Osteoblast (primary cell): ENCODE measurements around the gene FUBP1. TPM values are rescaled to one million over a fixed set of nuclear protein-coding genes. Genes with fewer than 3 reads are reported as not detected.

Experiments
- DNase-seq: peaks from one replicate; pipeline ENCODE4 v3.0.0; 2011; ENCODE audit warnings: low spot score, mixed read lengths; ENCODE audit not compliant: insufficient read length; ENCODE audit errors: missing footprints
- H2AFZ ChIP-seq: 2 replicates; pipeline ENCODE4 v1.6.0; 2011; ENCODE audit warnings: mild to moderate bottlenecking, low read length
- H3K27ac ChIP-seq: 2 replicates; pipeline ENCODE4 v1.5.1; 2011; ENCODE audit warnings: mild to moderate bottlenecking, low read depth, low read length, moderate library complexity
- H3K27me3 ChIP-seq: 2 replicates; pipeline ENCODE4 v1.6.0; 2012; ENCODE audit warnings: mild to moderate bottlenecking, control low read depth, inconsistent platforms, low read length, moderate library complexity; ENCODE audit not compliant: insufficient read depth
- H3K36me3 ChIP-seq: 2 replicates; pipeline ENCODE4 v1.5.1; 2011; ENCODE audit warnings: mild to moderate bottlenecking, low read length, control low read depth, moderate library complexity; ENCODE audit not compliant: insufficient read depth
- H3K4me1 ChIP-seq: 2 replicates; pipeline ENCODE4 v1.5.1; 2011; ENCODE audit warnings: mild to moderate bottlenecking, low read length, control low read depth, moderate library complexity; ENCODE audit not compliant: insufficient read depth
- H3K4me2 ChIP-seq: 2 replicates; pipeline ENCODE4 v1.6.0; 2011; ENCODE audit warnings: mild to moderate bottlenecking, low read length; ENCODE audit not compliant: insufficient read depth
- H3K4me3 ChIP-seq: fragments of 200-600 bp; sonication (generic); 3 replicates; pipeline ENCODE4 v1.5.1; 2012; ENCODE audit warnings: mild to moderate bottlenecking, low read length, inconsistent platforms; ENCODE audit not compliant: insufficient read depth
- H3K79me2 ChIP-seq: 2 replicates; pipeline ENCODE4 v1.6.0; 2012; ENCODE audit warnings: mild to moderate bottlenecking, low read length, control low read depth, inconsistent platforms; ENCODE audit not compliant: insufficient read depth
- H3K9me3 ChIP-seq: 2 replicates; pipeline ENCODE4 v1.5.1; 2011; ENCODE audit warnings: low read depth, low read length, control low read depth
- H4K20me1 ChIP-seq: 2 replicates; pipeline ENCODE4 v1.6.0; 2012; ENCODE audit warnings: mild to moderate bottlenecking, low read length, control low read depth; ENCODE audit not compliant: insufficient read depth
- total RNA-seq: library from RNA; depleted of rRNA; stranded (reverse); fragments of >200 nt; gene quantifications from 2 replicates; pipeline ENCODE4 v1.2.3, GENCODE V29; 2012
- TF ChIP-seq, protein P1 (sequence below): IDR thresholded peaks from 2 replicates; pipeline ENCODE4 v1.5.1; 2011; ENCODE audit warnings: mild to moderate bottlenecking, low read depth, low read length, moderate library complexity; ENCODE audit errors: extremely low read depth

The FUBP1 gene
- total RNA-seq, 1 donor, result 91.6 TPM

DNA sequence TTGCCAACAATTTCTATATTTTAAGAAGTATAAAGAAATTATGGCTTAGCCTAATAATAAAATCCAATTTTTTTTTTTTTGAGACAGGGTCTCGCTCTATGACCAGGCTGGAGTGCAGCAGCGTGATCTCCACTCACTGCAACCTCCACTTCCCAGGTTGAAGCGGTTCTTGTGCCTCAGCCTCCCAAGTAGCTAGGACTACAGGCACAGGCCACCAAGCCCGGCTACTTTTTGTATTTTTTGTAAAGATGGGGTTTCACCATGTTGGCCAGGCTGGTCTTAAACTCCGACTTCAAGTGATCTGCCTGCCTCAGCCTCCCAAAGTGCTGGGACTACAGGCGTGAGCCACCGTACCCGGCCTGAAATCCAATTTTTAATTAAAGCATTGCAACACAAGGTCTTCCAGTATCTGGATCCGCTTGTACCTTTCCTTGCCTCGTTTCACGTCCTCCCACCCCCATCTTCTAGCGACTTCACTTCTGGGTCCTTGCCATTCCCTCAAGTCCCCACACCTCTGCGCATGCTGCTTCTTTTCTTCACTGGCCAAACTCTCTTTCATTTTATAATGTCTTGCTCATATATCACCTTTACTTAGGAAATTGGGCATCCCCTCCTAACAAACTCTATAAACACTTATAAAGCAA is 2.3 kb downstream of the FUBP1 start:
- Histone ChIP-seq H3K79me2 (peaks cover 95% of the 10 kb centered on the region), H3K27ac (peak overlapping the region; percentile 43), H3K36me3 (peaks cover 15% of the 10 kb centered on the region), H4K20me1 (peaks cover 58% of the 10 kb centered on the region), H3K4me3 (peak overlapping the region; percentile 94), H3K4me2 (peak overlapping the region; percentile 77), H2AFZ (no peak overlapping the region), H3K9me3 (no peaks in the 10 kb centered on the region), H3K4me1 (peaks cover 31% of the 10 kb centered on the region), H3K27me3 (no peaks in the 10 kb centered on the region)
- DNase-seq, result no peak
- TF ChIP-seq, protein P1, sequence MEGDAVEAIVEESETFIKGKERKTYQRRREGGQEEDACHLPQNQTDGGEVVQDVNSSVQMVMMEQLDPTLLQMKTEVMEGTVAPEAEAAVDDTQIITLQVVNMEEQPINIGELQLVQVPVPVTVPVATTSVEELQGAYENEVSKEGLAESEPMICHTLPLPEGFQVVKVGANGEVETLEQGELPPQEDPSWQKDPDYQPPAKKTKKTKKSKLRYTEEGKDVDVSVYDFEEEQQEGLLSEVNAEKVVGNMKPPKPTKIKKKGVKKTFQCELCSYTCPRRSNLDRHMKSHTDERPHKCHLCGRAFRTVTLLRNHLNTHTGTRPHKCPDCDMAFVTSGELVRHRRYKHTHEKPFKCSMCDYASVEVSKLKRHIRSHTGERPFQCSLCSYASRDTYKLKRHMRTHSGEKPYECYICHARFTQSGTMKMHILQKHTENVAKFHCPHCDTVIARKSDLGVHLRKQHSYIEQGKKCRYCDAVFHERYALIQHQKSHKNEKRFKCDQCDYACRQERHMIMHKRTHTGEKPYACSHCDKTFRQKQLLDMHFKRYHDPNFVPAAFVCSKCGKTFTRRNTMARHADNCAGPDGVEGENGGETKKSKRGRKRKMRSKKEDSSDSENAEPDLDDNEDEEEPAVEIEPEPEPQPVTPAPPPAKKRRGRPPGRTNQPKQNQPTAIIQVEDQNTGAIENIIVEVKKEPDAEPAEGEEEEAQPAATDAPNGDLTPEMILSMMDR, result no peak

DNA sequence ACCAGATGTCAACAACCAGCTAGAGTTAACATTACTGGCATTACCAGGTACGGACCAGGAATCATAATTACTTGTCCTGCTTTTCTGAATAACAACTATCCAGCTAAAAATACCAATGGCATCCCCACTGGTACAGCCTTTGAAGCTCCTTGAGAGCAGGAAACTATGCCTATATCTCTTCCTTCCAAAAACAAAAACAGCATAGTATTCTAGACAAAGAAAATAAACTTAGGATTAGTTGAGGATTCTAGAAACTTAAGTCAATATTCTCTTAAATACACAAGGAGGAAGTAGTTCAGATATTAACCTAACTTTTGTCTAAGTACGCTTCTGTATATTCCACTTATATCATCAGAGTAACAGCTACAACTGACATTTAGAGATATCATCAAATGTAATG is 3.0 kb downstream of the FUBP1 start:
- TF ChIP-seq, protein P1, result no peak
- H2AFZ ChIP-seq, result no peak overlapping the region
- peak overlapping the region; percentile 43 for H3K27ac ChIP-seq
- H3K4me3 ChIP-seq, result peak overlapping the region; percentile 94
- peak; percentile 4 for DNase-seq
- peak overlapping the region; percentile 77 for H3K4me2 ChIP-seq
- H4K20me1 ChIP-seq, result peaks cover 61% of the 10 kb centered on the region
- peaks cover 21% of the 10 kb centered on the region for H3K36me3 ChIP-seq
- peaks cover 30% of the 10 kb centered on the region for H3K4me1 ChIP-seq
- H3K9me3 ChIP-seq, result no peaks in the 10 kb centered on the region
- H3K79me2 ChIP-seq, result peaks cover 95% of the 10 kb centered on the region
- H3K27me3 ChIP-seq, result no peaks in the 10 kb centered on the region

DNA sequence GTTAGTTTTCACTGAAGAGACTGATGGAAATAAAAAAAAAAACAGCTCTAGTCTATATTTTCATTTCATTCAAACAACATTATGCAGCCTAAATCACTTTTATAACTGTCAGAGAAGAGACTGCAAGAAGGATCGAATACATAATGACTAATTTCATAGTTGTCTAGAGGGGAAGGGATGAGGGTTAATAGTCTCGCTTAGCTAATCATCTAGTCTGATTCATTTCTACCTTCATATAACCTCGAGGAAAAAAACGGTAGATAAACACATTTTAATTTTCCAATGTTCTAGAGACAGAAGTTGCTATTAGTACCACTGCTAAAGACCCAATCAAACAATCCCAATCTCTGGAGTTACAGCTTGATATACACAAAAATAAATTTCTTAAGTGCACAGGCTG is 3.5 kb downstream of the FUBP1 start:
- peaks cover 26% of the 10 kb centered on the region for H3K4me1 ChIP-seq
- no peak overlapping the region for H2AFZ ChIP-seq
- H3K27me3 ChIP-seq, result no peaks in the 10 kb centered on the region
- H3K36me3 ChIP-seq, result peaks cover 22% of the 10 kb centered on the region
- peak overlapping the region; percentile 94 for H3K4me3 ChIP-seq
- peak; percentile 70 for DNase-seq
- peak overlapping the region; percentile 77 for H3K4me2 ChIP-seq
- peaks cover 95% of the 10 kb centered on the region for H3K79me2 ChIP-seq
- H3K9me3 ChIP-seq, result no peaks in the 10 kb centered on the region
- peak overlapping the region; percentile 43 for H3K27ac ChIP-seq
- H4K20me1 ChIP-seq, result peaks cover 66% of the 10 kb centered on the region
- TF ChIP-seq, protein P1, result no peak

DNA sequence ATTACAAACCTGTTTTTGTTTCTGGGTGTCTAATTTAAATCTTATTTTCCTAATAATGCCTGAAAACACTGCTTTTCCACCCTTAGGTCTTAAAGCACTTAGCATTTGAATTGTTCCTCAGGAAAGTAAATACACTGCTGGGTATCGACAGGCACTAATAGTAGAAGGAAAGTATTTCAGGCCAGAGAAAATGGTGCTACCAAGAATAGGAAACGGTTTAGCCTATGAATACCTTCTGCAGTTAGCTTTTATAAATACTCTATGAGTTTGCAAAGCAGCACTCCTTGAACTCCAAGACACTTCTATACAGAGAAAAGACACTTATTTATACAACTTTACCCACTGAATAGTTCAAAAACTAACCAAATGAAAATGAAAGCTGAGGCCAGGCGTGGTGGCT is 6.8 kb downstream of the FUBP1 start:
- no peak overlapping the region for H2AFZ ChIP-seq
- no peak for DNase-seq
- no peak overlapping the region for H3K4me3 ChIP-seq
- peaks cover 25% of the 10 kb centered on the region for H3K4me1 ChIP-seq
- peaks cover 99% of the 10 kb centered on the region for H3K79me2 ChIP-seq
- no peaks in the 10 kb centered on the region for H3K9me3 ChIP-seq
- TF ChIP-seq, protein P1, result no peak
- H3K4me2 ChIP-seq, result no peak overlapping the region
- H3K27me3 ChIP-seq, result no peaks in the 10 kb centered on the region
- peaks cover 55% of the 10 kb centered on the region for H3K36me3 ChIP-seq
- H4K20me1 ChIP-seq, result peaks cover 68% of the 10 kb centered on the region
- no peak overlapping the region for H3K27ac ChIP-seq
